H9 (cell line): ENCODE measurements around the gene DUSP1. TPM values are rescaled to one million over a fixed set of nuclear protein-coding genes. Genes with fewer than 3 reads are reported as not detected.

ENCODE experiments used
- DNase-seq: peaks from one replicate; pipeline ENCODE4 v3.0.0-alpha.2; 2017
- H2AFZ ChIP-seq: one replicate; pipeline ENCODE4 v1.6.1; 2013; ENCODE audit warnings: mild to moderate bottlenecking, low read length, control low read depth, moderate library complexity
- H2AK5ac ChIP-seq: 2 replicates; pipeline ENCODE4 v1.6.1; 2013; ENCODE audit warnings: low read length, control low read depth, mixed read lengths; ENCODE audit not compliant: insufficient read length
- H2BK120ac ChIP-seq: one replicate; pipeline ENCODE4 v1.6.1; 2013; ENCODE audit warnings: low read depth, mild to moderate bottlenecking, low read length, control low read depth, inconsistent platforms; ENCODE audit not compliant: poor library complexity, severe bottlenecking
- H2BK12ac ChIP-seq: 2 replicates; pipeline ENCODE4 v1.6.1; 2013; ENCODE audit warnings: low read length, control low read depth, mixed read lengths, low read depth; ENCODE audit not compliant: insufficient read length
- H2BK15ac ChIP-seq: 2 replicates; pipeline ENCODE4 v1.6.1; 2013; ENCODE audit warnings: low read depth, low read length, control low read depth
- H2BK20ac ChIP-seq: one replicate; pipeline ENCODE4 v1.6.1; 2013; ENCODE audit warnings: low read depth, mild to moderate bottlenecking, low read length, control low read depth, inconsistent platforms; ENCODE audit not compliant: poor library complexity, severe bottlenecking
- H2BK5ac ChIP-seq: 2 replicates; pipeline ENCODE4 v1.6.1; 2013; ENCODE audit warnings: low read length, control low read depth, mixed read lengths; ENCODE audit not compliant: insufficient read length
- H3K14ac ChIP-seq: 2 replicates; pipeline ENCODE4 v1.6.1; 2013; ENCODE audit warnings: low read length, control low read depth; ENCODE audit not compliant: insufficient read depth
- H3K18ac ChIP-seq: 2 replicates; pipeline ENCODE4 v1.6.1; 2013; ENCODE audit warnings: low read depth, mild to moderate bottlenecking, mixed read lengths, low read length, control low read depth; ENCODE audit not compliant: insufficient read length
- H3K23ac ChIP-seq: 2 replicates; pipeline ENCODE4 v1.6.1; 2013; ENCODE audit warnings: low read length, control low read depth, mixed read lengths, low read depth; ENCODE audit not compliant: insufficient read length
- H3K23me2 ChIP-seq: 2 replicates; pipeline ENCODE4 v1.6.1; 2013; ENCODE audit warnings: low read depth, mild to moderate bottlenecking, mixed read lengths, low read length, control low read depth; ENCODE audit not compliant: insufficient read length, poor library complexity, severe bottlenecking
- H3K27ac ChIP-seq: 2 replicates; pipeline ENCODE4 v1.5.1; 2013; ENCODE audit warnings: low read length, control low read depth, mixed read lengths, low read depth; ENCODE audit not compliant: insufficient read length
- H3K27me3 ChIP-seq: 2 replicates; pipeline ENCODE4 v1.6.1; 2013; ENCODE audit warnings: low read length, control low read depth, inconsistent platforms; ENCODE audit not compliant: insufficient read depth
- H3K4ac ChIP-seq: 2 replicates; pipeline ENCODE4 v1.6.1; 2013; ENCODE audit warnings: low read depth, mild to moderate bottlenecking, control low read depth, inconsistent platforms, low read length, moderate library complexity
- H3K4me1 ChIP-seq: 2 replicates; pipeline ENCODE4 v1.6.1; 2013; ENCODE audit warnings: low read length, control low read depth, inconsistent platforms; ENCODE audit not compliant: insufficient read depth
- H3K4me2 ChIP-seq: 2 replicates; pipeline ENCODE4 v1.6.1; 2013; ENCODE audit warnings: low read length, control low read depth, mixed read lengths; ENCODE audit not compliant: insufficient read length, insufficient read depth
- H3K56ac ChIP-seq: 2 replicates; pipeline ENCODE4 v1.6.1; 2013; ENCODE audit warnings: low read depth, mild to moderate bottlenecking, mixed read lengths, low read length, control low read depth; ENCODE audit not compliant: insufficient read length
- H3K79me1 ChIP-seq: 2 replicates; pipeline ENCODE4 v1.6.1; 2013; ENCODE audit warnings: low read depth, mild to moderate bottlenecking, moderate library complexity, low read length, control low read depth, inconsistent platforms; ENCODE audit not compliant: insufficient read depth, poor library complexity, severe bottlenecking
- H3K79me2 ChIP-seq: 2 replicates; pipeline ENCODE4 v1.6.1; 2013; ENCODE audit warnings: low read length, control low read depth, inconsistent platforms; ENCODE audit not compliant: insufficient read depth
- H3K9ac ChIP-seq: 2 replicates; pipeline ENCODE4 v1.6.1; 2013; ENCODE audit warnings: low read length, control low read depth, mixed read lengths; ENCODE audit not compliant: insufficient read length; ENCODE audit errors: extremely low read depth
- H3K9me3 ChIP-seq: one replicate; pipeline ENCODE4 v1.6.1; 2013; ENCODE audit warnings: low read depth, low read length, inconsistent platforms; ENCODE audit not compliant: control insufficient read depth
- H3T11ph ChIP-seq: one replicate; pipeline ENCODE4 v1.6.1; 2013; ENCODE audit warnings: mild to moderate bottlenecking, low read length, control low read depth, inconsistent platforms
- H4K20me1 ChIP-seq: one replicate; pipeline ENCODE4 v1.6.1; 2013; ENCODE audit not compliant: control insufficient read depth, insufficient read length, insufficient read depth
- H4K5ac ChIP-seq: 2 replicates; pipeline ENCODE4 v1.6.1; 2013; ENCODE audit warnings: low read depth, mild to moderate bottlenecking, mixed read lengths, low read length, control low read depth; ENCODE audit not compliant: insufficient read length
- H4K8ac ChIP-seq: replicated peaks from 2 replicates; pipeline ENCODE4 v1.6.1; 2013; ENCODE audit warnings: low read length, control low read depth, mixed read lengths, low read depth; ENCODE audit not compliant: insufficient read length
- H4K91ac ChIP-seq: 2 replicates; pipeline ENCODE4 v1.6.1; 2013; ENCODE audit warnings: low read depth, mild to moderate bottlenecking, moderate library complexity, mixed read lengths, low read length, control low read depth; ENCODE audit not compliant: insufficient read length
- H3K27ac Mint-ChIP-seq, 3 experiments: 2 replicates in 2 of 3; 3 replicates in 1 of 3; pipeline ENCODE4 v1.8.0; 2020 to 2021; ENCODE audit warnings: mixed read lengths in 3 of 3, mild to moderate bottlenecking in 1 of 3, moderate library complexity in 1 of 3
- H3K27me3 Mint-ChIP-seq: 2 replicates; pipeline ENCODE4 v1.8.0; 2021; ENCODE audit warnings: low read depth, mild to moderate bottlenecking, moderate library complexity, mixed read lengths
- H3K36me3 Mint-ChIP-seq, 3 experiments: 2 replicates in 2 of 3; 3 replicates in 1 of 3; pipeline ENCODE4 v1.8.0; 2020 to 2021; ENCODE audit warnings: low read depth in 3 of 3, mixed read lengths in 3 of 3; ENCODE audit not compliant: insufficient read depth in 1 of 3
- H3K4me1 Mint-ChIP-seq, 2 experiments: 2 replicates each; pipeline ENCODE4 v1.8.0; 2020; ENCODE audit warnings: mixed read lengths in 2 of 2
- H3K4me3 Mint-ChIP-seq, 2 experiments: 2 replicates in 1 of 2; 3 replicates in 1 of 2; pipeline ENCODE4 v1.8.0; 2020 to 2021; ENCODE audit warnings: mild to moderate bottlenecking in 2 of 2, mixed read lengths in 2 of 2, moderate library complexity in 1 of 2
- H3K9me3 Mint-ChIP-seq, 2 experiments: 2 replicates in 1 of 2; 3 replicates in 1 of 2; pipeline ENCODE4 v1.8.0; 2020; ENCODE audit warnings: mild to moderate bottlenecking in 2 of 2, mixed read lengths in 2 of 2, moderate library complexity in 1 of 2
- WGBS: extraction: QIAGEN DNeasy Blood & Tissue Kit; methylation state at CpG from one replicate; pipeline ENCODE4 v1.1.7; 2013; ENCODE audit warnings: missing lambda C conversion rate, low lambda C conversion rate, mixed read lengths; ENCODE audit not compliant: insufficient read length; ENCODE audit errors: extremely low coverage; 5-methylcytosine and 5-hydroxymethylcytosine counted together
- total RNA-seq: library from RNA; stranded (reverse); gene quantifications from 2 replicates; pipeline ENCODE4 v1.2.1, GENCODE V29; 2021
- TF ChIP-seq, protein P1 (sequence below): fragments of 200-600 bp; sonication (generic); conservative IDR thresholded peaks from 3 replicates; pipeline ENCODE4 v1.8.0; 2021; ENCODE audit warnings: antibody characterized with exemption, mild to moderate bottlenecking

DUSP1 gene
- total RNA-seq, 1 experiment from 2014 or later, result 10.9 TPM

DNA sequence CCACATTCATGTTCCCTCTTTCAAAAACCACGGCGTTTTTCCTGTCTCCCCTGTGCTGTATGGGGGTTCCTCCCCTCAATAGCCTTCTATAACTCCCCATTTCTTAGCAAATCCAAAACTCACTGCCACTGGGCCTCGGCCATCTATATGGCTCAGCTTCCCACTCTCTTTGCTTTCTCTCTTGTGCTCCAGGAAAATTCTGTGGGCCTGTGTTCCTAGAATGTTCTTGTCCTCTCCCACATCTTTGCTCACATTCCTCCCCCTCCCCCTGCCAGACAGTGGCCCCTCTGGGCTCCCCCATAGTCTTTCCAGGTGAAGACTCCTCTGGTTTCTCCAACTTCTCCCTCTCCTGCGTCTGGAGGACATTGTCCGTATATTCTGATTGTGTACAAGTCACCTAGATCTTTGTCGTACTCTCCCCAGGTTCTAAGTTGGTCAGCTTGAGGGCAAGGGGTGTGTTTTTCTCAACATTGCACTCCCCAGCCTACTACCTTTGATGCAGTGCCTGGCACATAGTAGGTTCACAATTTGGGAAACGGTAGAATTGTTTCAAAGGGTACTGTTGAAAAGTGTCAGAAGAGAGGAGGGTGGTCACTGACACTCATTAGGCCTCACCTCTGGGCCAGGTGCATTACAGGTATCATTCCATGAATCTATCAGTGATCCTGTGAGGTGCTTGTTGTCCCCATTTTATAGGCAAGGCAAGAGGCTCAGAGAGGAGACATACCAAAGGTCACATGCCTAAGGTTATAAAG is 3.7 kb upstream of the DUSP1 start:
- Histone ChIP-seq H2BK15ac (no peak overlapping the region), H3K79me1 (no peaks in the 10 kb centered on the region), H3K9me3 (no peaks in the 10 kb centered on the region), H2BK120ac (no peak overlapping the region), H3K14ac (no peak overlapping the region), H3T11ph (no peak overlapping the region), H3K27me3 (peaks cover 2% of the 10 kb centered on the region; the same call in 1 of the 2 replicates), H3K27ac (no peak overlapping the region), H2BK12ac (no peak overlapping the region), H4K20me1 (no peaks in the 10 kb centered on the region), H3K18ac (no peak overlapping the region), H2BK5ac (no peak overlapping the region), H3K4ac (no peak overlapping the region), H3K56ac (no peak overlapping the region), H3K23me2 (peaks cover 13% of the 10 kb centered on the region), H2AK5ac (no peak overlapping the region), H4K8ac (no peak overlapping the region), H4K91ac (no peak overlapping the region), H4K5ac (no peak overlapping the region), H3K4me1 (no peaks in the 10 kb centered on the region), H2AFZ (no peak overlapping the region), H3K9ac (no peak overlapping the region), H2BK20ac (no peak overlapping the region), H3K79me2 (no peaks in the 10 kb centered on the region), H3K23ac (no peak overlapping the region), H3K4me2 (no peak overlapping the region)
- Mint-ChIP-seq H3K9me3 (no peaks in the 10 kb centered on the region; a peak in 1 of 5 replicates), H3K4me1 (peaks cover 22 to 25% of the 10 kb centered on the region in 2 experiments), H3K27ac (no peak overlapping the region), H3K36me3 (peaks cover 0 to under 1% (median 0%) of the 10 kb centered on the region in 3 experiments; a peak in 2 of 7 replicates), H3K4me3 (no peak overlapping the region), H3K27me3 (peaks cover 34% of the 10 kb centered on the region)
- no CpG with 5 or more reads among the region's 7 CpGs for WGBS
- DNase-seq, result no peak
- TF ChIP-seq, protein P1, sequence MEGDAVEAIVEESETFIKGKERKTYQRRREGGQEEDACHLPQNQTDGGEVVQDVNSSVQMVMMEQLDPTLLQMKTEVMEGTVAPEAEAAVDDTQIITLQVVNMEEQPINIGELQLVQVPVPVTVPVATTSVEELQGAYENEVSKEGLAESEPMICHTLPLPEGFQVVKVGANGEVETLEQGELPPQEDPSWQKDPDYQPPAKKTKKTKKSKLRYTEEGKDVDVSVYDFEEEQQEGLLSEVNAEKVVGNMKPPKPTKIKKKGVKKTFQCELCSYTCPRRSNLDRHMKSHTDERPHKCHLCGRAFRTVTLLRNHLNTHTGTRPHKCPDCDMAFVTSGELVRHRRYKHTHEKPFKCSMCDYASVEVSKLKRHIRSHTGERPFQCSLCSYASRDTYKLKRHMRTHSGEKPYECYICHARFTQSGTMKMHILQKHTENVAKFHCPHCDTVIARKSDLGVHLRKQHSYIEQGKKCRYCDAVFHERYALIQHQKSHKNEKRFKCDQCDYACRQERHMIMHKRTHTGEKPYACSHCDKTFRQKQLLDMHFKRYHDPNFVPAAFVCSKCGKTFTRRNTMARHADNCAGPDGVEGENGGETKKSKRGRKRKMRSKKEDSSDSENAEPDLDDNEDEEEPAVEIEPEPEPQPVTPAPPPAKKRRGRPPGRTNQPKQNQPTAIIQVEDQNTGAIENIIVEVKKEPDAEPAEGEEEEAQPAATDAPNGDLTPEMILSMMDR, result no peak
